Endodermal cell (in vitro differentiated cells): Measurements from ENCODE around the gene CAMTA1. TPM values are rescaled to one million over a fixed set of nuclear protein-coding genes. Genes with fewer than 3 reads are reported as not detected.

Experiments
- DNase-seq: peaks from one replicate; pipeline ENCODE4 v3.0.0-alpha.2; 2017
- H3K27ac ChIP-seq: 2 replicates; pipeline ENCODE4 v1.5.1; 2013; ENCODE audit warnings: mild to moderate bottlenecking, low read depth, low read length, moderate library complexity
- H3K27me3 ChIP-seq: 2 replicates; pipeline ENCODE4 v1.6.1; 2013; ENCODE audit warnings: mild to moderate bottlenecking, low read length, moderate library complexity; ENCODE audit not compliant: insufficient read depth, control insufficient read depth, poor library complexity, severe bottlenecking
- H3K36me3 ChIP-seq: 2 replicates; pipeline ENCODE4 v1.7.0; 2013; ENCODE audit warnings: mild to moderate bottlenecking, low read length, moderate library complexity; ENCODE audit not compliant: control insufficient read depth, insufficient read depth
- H3K4me1 ChIP-seq: one replicate; pipeline ENCODE4 v1.7.0; 2013; ENCODE audit warnings: low read length; ENCODE audit not compliant: control insufficient read depth, insufficient read depth
- H3K4me3 ChIP-seq: 2 replicates; pipeline ENCODE4 v1.5.1; 2013; ENCODE audit warnings: mild to moderate bottlenecking, low read length, moderate library complexity
- H3K9ac ChIP-seq: 2 replicates; pipeline ENCODE4 v1.6.1; 2013; ENCODE audit warnings: mild to moderate bottlenecking, low read length, moderate library complexity; ENCODE audit not compliant: poor library complexity, severe bottlenecking; ENCODE audit errors: extremely low read depth
- H3K9me3 ChIP-seq: 2 replicates; pipeline ENCODE4 v1.6.1; 2013; ENCODE audit warnings: mild to moderate bottlenecking, low read length, moderate library complexity; ENCODE audit not compliant: control insufficient read depth
- H3K27ac Mint-ChIP-seq: 2 replicates; pipeline ENCODE4 v1.8.0; 2020; ENCODE audit warnings: mixed read lengths
- H3K27me3 Mint-ChIP-seq: 2 replicates; pipeline ENCODE4 v1.8.0; 2021; ENCODE audit warnings: mild to moderate bottlenecking, mixed read lengths; ENCODE audit not compliant: insufficient read depth
- H3K36me3 Mint-ChIP-seq: 2 replicates; pipeline ENCODE4 v1.8.0; 2020; ENCODE audit warnings: low read depth, mixed read lengths
- H3K4me1 Mint-ChIP-seq: 2 replicates; pipeline ENCODE4 v1.8.0; 2020; ENCODE audit warnings: mixed read lengths
- H3K4me3 Mint-ChIP-seq: 2 replicates; pipeline ENCODE4 v1.8.0; 2020; ENCODE audit warnings: mild to moderate bottlenecking, moderate library complexity, mixed read lengths
- H3K9me3 Mint-ChIP-seq: 2 replicates; pipeline ENCODE4 v1.8.0; 2020; ENCODE audit warnings: mild to moderate bottlenecking, mixed read lengths
- WGBS, 2 experiments: methylation state at CpG; one replicate each; pipeline versions ENCODE4 v1.1.5 to v1.1.7; 2013; ENCODE audit warnings: missing lambda C conversion rate in 2 of 2, mixed read lengths in 1 of 2; ENCODE audit not compliant: insufficient coverage in 1 of 2, insufficient read length in 1 of 2; 5-methylcytosine and 5-hydroxymethylcytosine counted together
- total RNA-seq, 2 donors: library from RNA; stranded (reverse); fragmentation: NEBNext Ultra II Directional in 1 of 2; extraction: Animal tissue kit (Norgen Biotek cat#: 25700) in 1 of 2; gene quantifications; 2 replicates in 1 of 2; 3 replicates in 1 of 2; pipeline ENCODE4 v1.2.1, GENCODE V29; 2021
- TF ChIP-seq, protein P1 (sequence below): fragments of 200-600 bp; sonication (generic); conservative IDR thresholded peaks from 2 replicates; pipeline ENCODE4 v1.5.0; 2021; ENCODE audit warnings: antibody characterized with exemption, mild to moderate bottlenecking

CAMTA1 gene
- total RNA-seq, 2 donors from 2014 or later: 123 to 137 TPM

- whole genome bisulfite sequencing, 2 experiments: 87 to 100% methylated on average over 1 to 4 of the region's 4 CpGs
- no peak overlapping the region for H3K4me3 ChIP-seq
Observed at GRCh38 chr1:7005762-7006161, 220.5 kb downstream of the CAMTA1 start.

DNA sequence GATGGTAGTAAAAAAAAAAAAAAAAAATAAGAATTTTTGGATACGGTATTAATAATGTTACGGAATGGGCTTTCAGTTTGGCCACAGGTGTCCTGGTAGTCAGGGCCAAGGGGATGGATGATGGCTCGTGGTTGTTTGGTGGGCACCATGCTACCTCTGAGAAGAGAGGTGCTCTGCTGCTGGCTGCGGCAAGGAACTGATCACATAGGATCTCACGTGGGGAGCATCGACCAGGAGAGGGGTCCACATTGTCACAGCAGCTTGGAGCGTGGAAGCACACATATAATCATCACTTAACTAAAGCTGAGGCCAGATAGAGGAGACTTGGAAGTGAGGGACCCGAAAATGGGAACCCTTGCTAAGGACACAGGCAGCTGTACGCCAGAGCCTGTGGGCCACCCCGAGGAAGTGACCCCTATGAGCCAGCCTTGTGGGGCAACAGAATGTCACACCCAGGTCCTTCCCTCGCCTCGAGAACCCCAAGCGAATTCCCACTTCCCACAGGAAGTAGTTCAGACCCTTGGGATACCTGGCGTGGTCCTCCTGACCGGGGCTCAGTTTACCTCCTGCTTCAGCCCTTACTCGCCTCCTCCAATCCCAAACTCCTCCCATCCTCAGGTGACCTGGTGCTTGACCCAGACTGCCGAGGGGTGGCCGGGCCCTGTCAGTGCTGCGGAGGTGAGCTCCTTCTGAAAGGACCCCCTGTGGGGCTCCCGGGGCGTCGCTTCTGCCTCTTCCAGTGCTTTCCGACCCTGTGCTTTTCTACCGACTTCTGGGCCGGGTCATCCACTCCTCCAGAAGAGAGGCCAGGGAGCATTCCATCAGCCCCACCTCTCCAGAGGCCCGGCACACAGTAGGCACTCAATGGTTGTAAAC is 222.0 kb downstream of the CAMTA1 start:
- H3K27me3 Mint-ChIP-seq: no peaks in the 10 kb centered on the region
- H3K4me3 Mint-ChIP-seq: no peak overlapping the region
- Histone ChIP-seq H3K27ac (no peak overlapping the region), H3K9me3 (no peaks in the 10 kb centered on the region), H3K9ac (no peak overlapping the region), H3K4me3 (no peak overlapping the region), H3K27me3 (no peaks in the 10 kb centered on the region), H3K36me3 (no peaks in the 10 kb centered on the region), H3K4me1 (no peaks in the 10 kb centered on the region)
- DNase-seq: peak; percentile 22
- no peaks in the 10 kb centered on the region for H3K4me1 Mint-ChIP-seq
- TF ChIP-seq, protein P1, sequence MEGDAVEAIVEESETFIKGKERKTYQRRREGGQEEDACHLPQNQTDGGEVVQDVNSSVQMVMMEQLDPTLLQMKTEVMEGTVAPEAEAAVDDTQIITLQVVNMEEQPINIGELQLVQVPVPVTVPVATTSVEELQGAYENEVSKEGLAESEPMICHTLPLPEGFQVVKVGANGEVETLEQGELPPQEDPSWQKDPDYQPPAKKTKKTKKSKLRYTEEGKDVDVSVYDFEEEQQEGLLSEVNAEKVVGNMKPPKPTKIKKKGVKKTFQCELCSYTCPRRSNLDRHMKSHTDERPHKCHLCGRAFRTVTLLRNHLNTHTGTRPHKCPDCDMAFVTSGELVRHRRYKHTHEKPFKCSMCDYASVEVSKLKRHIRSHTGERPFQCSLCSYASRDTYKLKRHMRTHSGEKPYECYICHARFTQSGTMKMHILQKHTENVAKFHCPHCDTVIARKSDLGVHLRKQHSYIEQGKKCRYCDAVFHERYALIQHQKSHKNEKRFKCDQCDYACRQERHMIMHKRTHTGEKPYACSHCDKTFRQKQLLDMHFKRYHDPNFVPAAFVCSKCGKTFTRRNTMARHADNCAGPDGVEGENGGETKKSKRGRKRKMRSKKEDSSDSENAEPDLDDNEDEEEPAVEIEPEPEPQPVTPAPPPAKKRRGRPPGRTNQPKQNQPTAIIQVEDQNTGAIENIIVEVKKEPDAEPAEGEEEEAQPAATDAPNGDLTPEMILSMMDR: no peak
- H3K9me3 Mint-ChIP-seq: no peaks in the 10 kb centered on the region
- H3K36me3 Mint-ChIP-seq: no peaks in the 10 kb centered on the region
- H3K27ac Mint-ChIP-seq: no peak overlapping the region
- 91 to 93% methylated on average over 18 to 26 of the region's 26 CpGs for WGBS, 2 experiments

More at GRCh38 chr1:7005762-7006161, 220.5 kb downstream of the CAMTA1 start:
- H3K4me3 Mint-ChIP-seq: no peak overlapping the region
- Histone ChIP-seq H3K27ac (no peak overlapping the region), H3K4me1 (no peaks in the 10 kb centered on the region), H3K9me3 (no peaks in the 10 kb centered on the region), H3K9ac (no peak overlapping the region), H3K36me3 (no peaks in the 10 kb centered on the region), H3K27me3 (no peaks in the 10 kb centered on the region)
- no peaks in the 10 kb centered on the region for H3K4me1 Mint-ChIP-seq
- H3K9me3 Mint-ChIP-seq: no peaks in the 10 kb centered on the region
- no peaks in the 10 kb centered on the region for H3K27me3 Mint-ChIP-seq
- H3K27ac Mint-ChIP-seq: no peak overlapping the region
- H3K36me3 Mint-ChIP-seq: no peaks in the 10 kb centered on the region
- DNase-seq: peak; percentile 36
- TF ChIP-seq, protein P1: no peak

DNA sequence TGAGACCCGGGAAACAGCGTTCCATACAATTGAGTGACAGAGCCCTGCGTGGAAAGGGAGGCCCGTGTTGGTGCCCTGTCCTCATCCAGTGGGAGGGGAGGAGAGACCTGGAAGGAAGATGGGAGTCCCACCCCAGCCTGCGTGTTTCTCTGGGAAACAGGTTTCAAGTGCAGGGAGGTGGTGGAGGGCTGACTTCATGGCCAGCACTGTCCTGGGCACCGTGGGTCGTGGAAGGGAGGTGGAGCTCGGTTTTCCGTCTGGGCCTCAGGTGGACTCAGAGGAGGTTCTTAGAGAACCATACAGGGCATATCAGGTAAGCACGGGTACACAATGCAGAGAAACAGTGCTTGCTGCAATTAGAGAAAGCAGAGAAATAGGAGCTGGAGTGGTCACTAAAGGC is 222.6 kb downstream of the CAMTA1 start:
- peak; percentile 26 for DNase-seq
- Histone ChIP-seq H3K36me3 (no peaks in the 10 kb centered on the region), H3K27ac (no peak overlapping the region), H3K9me3 (no peaks in the 10 kb centered on the region), H3K4me1 (no peaks in the 10 kb centered on the region), H3K4me3 (no peak overlapping the region), H3K27me3 (no peaks in the 10 kb centered on the region), H3K9ac (no peak overlapping the region)
- no peaks in the 10 kb centered on the region for H3K36me3 Mint-ChIP-seq
- TF ChIP-seq, protein P1: no peak
- peak overlapping the region; percentile 8 for H3K27ac Mint-ChIP-seq
- peaks cover 1% of the 10 kb centered on the region for H3K27me3 Mint-ChIP-seq
- H3K4me3 Mint-ChIP-seq: no peak overlapping the region
- no peaks in the 10 kb centered on the region for H3K9me3 Mint-ChIP-seq
- 90 to 96% methylated on average over 9 to 10 of the region's 10 CpGs for WGBS, 2 experiments
- no peaks in the 10 kb centered on the region for H3K4me1 Mint-ChIP-seq
